ENCODE results near the gene RAD51B.

RAD51B gene

DNA sequence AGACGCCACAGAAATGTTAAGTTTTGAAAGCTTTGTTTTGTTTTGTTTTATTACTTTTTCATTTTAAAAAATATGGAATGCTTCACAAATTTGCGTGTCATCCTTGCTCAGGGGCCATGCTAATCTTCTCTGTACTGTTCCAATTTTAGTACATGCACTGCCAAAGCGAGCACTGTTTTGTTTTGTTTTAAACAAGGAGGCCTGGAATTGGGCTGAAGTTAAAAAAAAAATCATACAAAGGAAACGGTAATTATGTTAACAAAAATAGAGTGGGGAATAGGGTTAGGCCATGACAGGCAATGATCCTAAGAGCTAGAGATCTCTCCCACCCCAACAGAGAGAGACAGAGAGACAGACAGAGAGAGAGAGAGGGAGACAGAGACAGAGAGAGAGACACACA, 916.3 kb downstream of the RAD51B start:
- no peaks in the 10 kb centered on the region for H4K20me1 ChIP-seq
- H3K36me3 ChIP-seq, result no peaks in the 10 kb centered on the region
- no peak overlapping the region for H3K9ac ChIP-seq
- 0 out of 2 replicates have a peak overlapping the region, but pooled peaks have one; percentile 10 for H3K27ac ChIP-seq
- H3K4me2 ChIP-seq, result peak overlapping the region; percentile 33
- peaks cover 62% of the 10 kb centered on the region for H3K4me1 ChIP-seq
- no peak overlapping the region for H3K4me3 ChIP-seq
- H3K27me3 ChIP-seq, result no peaks in the 10 kb centered on the region
- TF ChIP-seq Cebpa-rat (IDR thresholded peaks at IDR 0.05), result no peak
- peaks cover 5% of the 10 kb centered on the region for H3K9me3 ChIP-seq

DNA sequence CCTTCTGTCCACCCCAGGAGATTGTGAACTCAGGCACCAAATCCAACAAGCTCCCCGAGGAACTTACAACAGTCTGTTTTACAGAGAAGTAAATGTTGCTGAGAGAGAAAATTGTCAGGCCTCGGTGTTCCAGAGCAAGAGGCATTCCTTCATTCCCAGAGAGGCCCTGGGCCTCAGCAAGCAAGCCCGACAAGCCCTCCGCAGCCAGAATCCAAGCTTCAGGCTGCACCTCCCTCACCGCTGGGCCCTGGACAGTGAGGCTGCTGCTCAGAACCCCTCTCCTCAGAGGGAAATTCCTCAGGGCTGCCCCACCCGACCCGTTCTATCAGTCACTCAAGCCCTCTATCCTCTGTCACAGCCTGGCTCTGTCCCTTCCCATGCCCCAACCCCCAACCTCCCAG, 916.9 kb downstream of the RAD51B start:
- Histone ChIP-seq H3K27me3 (no peaks in the 10 kb centered on the region), H3K9me3 (peaks cover 10% of the 10 kb centered on the region), H3K4me2 (peak overlapping the region; percentile 33), H3K4me3 (no peak overlapping the region), H4K20me1 (no peaks in the 10 kb centered on the region), H3K9ac (no peak overlapping the region), H3K4me1 (peaks cover 62% of the 10 kb centered on the region), H3K36me3 (no peaks in the 10 kb centered on the region), H3K27ac (no peak overlapping the region)
- no peak for TF ChIP-seq Cebpa-rat (IDR thresholded peaks at IDR 0.05)

GRCh38 chr14:68737086-68737485, 917.5 kb downstream of the RAD51B start:
- peaks cover 62% of the 10 kb centered on the region for H3K4me1 ChIP-seq
- H4K20me1 ChIP-seq, result no peaks in the 10 kb centered on the region

DNA sequence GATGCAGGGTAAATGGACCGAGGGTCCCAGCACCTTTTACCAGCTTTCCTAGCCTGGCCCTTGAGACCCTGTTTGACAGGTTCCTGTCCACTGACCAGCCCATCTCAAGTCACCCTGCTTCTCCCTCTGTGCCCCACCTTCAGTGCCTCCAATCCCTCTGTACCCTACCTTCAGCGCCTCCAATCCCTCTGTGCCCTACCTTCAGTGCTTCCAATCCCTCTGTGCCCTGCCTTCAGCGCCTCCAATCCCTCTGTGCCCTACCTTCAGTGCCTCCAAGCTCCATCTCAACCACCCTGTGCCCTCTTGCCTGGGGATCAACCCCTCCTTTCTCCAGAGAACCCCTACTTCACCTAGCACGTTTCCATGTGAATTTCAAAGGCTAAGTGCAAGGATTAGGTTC, 919.0 kb downstream of the RAD51B start:
- Histone ChIP-seq H3K9me3 (peaks cover 10% of the 10 kb centered on the region), H4K20me1 (no peaks in the 10 kb centered on the region), H3K4me1 (peaks cover 56% of the 10 kb centered on the region), H3K4me2 (no peak overlapping the region), H3K4me3 (no peak overlapping the region), H3K27ac (no peak overlapping the region), H3K27me3 (no peaks in the 10 kb centered on the region), H3K9ac (no peak overlapping the region), H3K36me3 (no peaks in the 10 kb centered on the region)
- TF ChIP-seq Cebpa-rat (IDR thresholded peaks at IDR 0.05), result no peak

More at GRCh38 chr14:68737086-68737485, 917.5 kb downstream of the RAD51B start:
- H3K4me3 ChIP-seq, result no peak overlapping the region
- no peak overlapping the region for H3K9ac ChIP-seq
- no peaks in the 10 kb centered on the region for H3K27me3 ChIP-seq
- no peak for TF ChIP-seq Cebpa-rat (IDR thresholded peaks at IDR 0.05)
- peaks cover 10% of the 10 kb centered on the region for H3K9me3 ChIP-seq
- H3K27ac ChIP-seq, result peak overlapping the region; percentile 29; the same call in 1 of the 2 replicates
- peak overlapping the region; percentile 33 for H3K4me2 ChIP-seq
- H3K36me3 ChIP-seq, result no peaks in the 10 kb centered on the region

GRCh38 chr14:68739701-68740100, 920.1 kb downstream of the RAD51B start:
- no peaks in the 10 kb centered on the region for H3K27me3 ChIP-seq
- no peak overlapping the region for H3K27ac ChIP-seq
- no peak for TF ChIP-seq Cebpa-rat (IDR thresholded peaks at IDR 0.05)
- no peak overlapping the region for H3K9ac ChIP-seq
- H3K36me3 ChIP-seq, result no peaks in the 10 kb centered on the region
- H4K20me1 ChIP-seq, result no peaks in the 10 kb centered on the region
- H3K9me3 ChIP-seq, result peaks cover 10% of the 10 kb centered on the region
- peaks cover 45% of the 10 kb centered on the region for H3K4me1 ChIP-seq
- no peak overlapping the region for H3K4me3 ChIP-seq
- H3K4me2 ChIP-seq, result no peak overlapping the region

DNA sequence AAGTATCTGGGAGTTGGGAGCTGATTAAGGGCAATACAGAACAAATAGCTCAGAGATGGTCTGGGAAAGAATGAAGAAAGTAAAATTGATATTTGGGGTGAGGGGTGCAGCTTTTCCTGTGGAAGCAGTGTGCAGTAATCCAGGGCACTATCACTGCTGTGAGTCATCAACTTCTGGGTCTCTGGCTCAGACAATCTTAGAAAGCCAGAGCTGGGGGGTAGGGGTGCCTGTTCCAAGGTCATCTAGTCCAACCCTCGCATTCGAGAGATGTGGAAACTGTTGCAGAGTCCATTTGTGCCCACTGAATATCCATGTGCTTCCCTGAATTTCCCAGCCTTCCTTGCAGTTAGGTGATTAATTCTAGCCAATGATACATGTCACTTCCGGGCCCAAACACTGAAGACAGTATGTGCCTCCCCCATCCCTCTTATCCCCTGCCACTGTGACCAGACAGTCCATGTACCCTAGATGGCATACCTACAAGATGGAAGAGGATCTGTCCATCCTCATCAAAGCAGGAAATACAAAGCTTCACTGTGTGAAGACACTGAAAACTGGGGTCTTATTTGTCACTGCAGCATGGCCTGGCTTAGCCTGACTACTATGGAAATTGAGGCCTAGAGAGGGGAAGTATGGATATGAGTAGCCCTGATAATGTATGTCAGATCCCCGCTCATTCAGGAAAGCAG, 921.4 kb downstream of the RAD51B start:
- Histone ChIP-seq H3K27me3 (no peaks in the 10 kb centered on the region), H3K27ac (no peak overlapping the region), H3K9me3 (peaks cover 10% of the 10 kb centered on the region), H3K4me2 (peak overlapping the region; percentile 65), H3K9ac (no peak overlapping the region), H3K36me3 (no peaks in the 10 kb centered on the region), H4K20me1 (no peaks in the 10 kb centered on the region), H3K4me3 (no peak overlapping the region), H3K4me1 (peaks cover 32% of the 10 kb centered on the region)
- TF ChIP-seq Cebpa-rat (IDR thresholded peaks at IDR 0.05), result no peak

- Histone ChIP-seq H3K4me1 (peaks cover 27% of the 10 kb centered on the region), H3K36me3 (no peaks in the 10 kb centered on the region), H4K20me1 (no peaks in the 10 kb centered on the region), H3K4me2 (peak overlapping the region; percentile 65), H3K27me3 (no peaks in the 10 kb centered on the region), H3K9me3 (peaks cover 10% of the 10 kb centered on the region), H3K9ac (no peak overlapping the region), H3K27ac (no peak overlapping the region), H3K4me3 (no peak overlapping the region)
- no peak for TF ChIP-seq Cebpa-rat (IDR thresholded peaks at IDR 0.05)
These were observed 921.9 kb downstream of the RAD51B start for GRCh38 chr14:68741477-68741791.

GRCh38 chr14:68741839-68742470, 922.4 kb downstream of the RAD51B start:
- Histone ChIP-seq H3K27ac (no peak overlapping the region), H3K4me3 (no peak overlapping the region), H3K9me3 (peaks cover 10% of the 10 kb centered on the region), H4K20me1 (no peaks in the 10 kb centered on the region), H3K4me2 (peak overlapping the region; percentile 65), H3K27me3 (no peaks in the 10 kb centered on the region), H3K9ac (no peak overlapping the region), H3K36me3 (no peaks in the 10 kb centered on the region), H3K4me1 (peaks cover 24% of the 10 kb centered on the region)
- TF ChIP-seq Cebpa-rat (IDR thresholded peaks at IDR 0.05), result no peak

- no peak overlapping the region for H3K4me2 ChIP-seq
- no peaks in the 10 kb centered on the region for H4K20me1 ChIP-seq
- TF ChIP-seq Cebpa-rat (IDR thresholded peaks at IDR 0.05), result no peak
- H3K27ac ChIP-seq, result no peak overlapping the region
- no peak overlapping the region for H3K4me3 ChIP-seq
- peaks cover 21% of the 10 kb centered on the region for H3K4me1 ChIP-seq
- no peak overlapping the region for H3K9ac ChIP-seq
- H3K36me3 ChIP-seq, result no peaks in the 10 kb centered on the region
- H3K9me3 ChIP-seq, result peaks cover 10% of the 10 kb centered on the region
- no peaks in the 10 kb centered on the region for H3K27me3 ChIP-seq
These were observed 925.0 kb downstream of the RAD51B start for GRCh38 chr14:68744613-68745012.

DNA sequence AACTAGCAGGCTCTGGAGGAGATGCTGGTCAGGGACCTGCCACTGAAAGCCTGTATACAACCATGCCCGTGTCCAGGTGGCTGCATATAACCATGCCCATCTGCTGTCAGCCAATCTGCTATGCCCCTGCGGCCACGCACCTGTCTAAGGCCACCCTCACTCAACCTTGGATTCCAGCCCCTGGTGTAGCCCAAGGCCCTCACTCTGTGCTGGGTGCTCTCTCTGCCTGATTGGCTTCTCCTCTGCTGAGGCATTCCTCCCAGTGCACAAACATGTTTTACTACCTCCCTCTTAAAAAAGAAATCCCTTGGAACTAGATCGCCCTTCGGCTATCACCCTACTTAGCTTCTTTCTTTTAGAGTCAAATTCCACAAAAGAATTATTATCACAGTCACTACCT, 927.8 kb downstream of the RAD51B start:
- Histone ChIP-seq H3K36me3 (no peaks in the 10 kb centered on the region), H3K9ac (no peak overlapping the region), H3K27ac (no peak overlapping the region), H3K4me3 (no peak overlapping the region), H3K4me2 (no peak overlapping the region), H3K9me3 (no peaks in the 10 kb centered on the region), H4K20me1 (no peaks in the 10 kb centered on the region), H3K4me1 (peaks cover 11% of the 10 kb centered on the region), H3K27me3 (no peaks in the 10 kb centered on the region)
- TF ChIP-seq Cebpa-rat (IDR thresholded peaks at IDR 0.05), result no peak
